Activated CD4-positive, alpha-beta T cell treated with anti-CD3 and anti-CD28 coated beads, Interleukin-2, amount 50 U/mL, for 16 hours (primary cell): ENCODE results near the gene ACTL10.
"Not testable (repeated sequence)": the region's sequence is repeated elsewhere in the genome, so short reads cannot be mapped to it uniquely, and the experiment has no call there.

Experiments
- DNase-seq: peaks from one replicate; pipeline ENCODE4 v3.0.0-alpha.2; 2020

Gene ACTL10

GRCh38 chr20:33700696-33701441 is 34.1 kb downstream of the ACTL10 start:
- not testable (repeated sequence) for DNase-seq

- DNase-seq = no peak
These were observed 35.1 kb downstream of the ACTL10 start for GRCh38 chr20:33701629-33702450.

DNA sequence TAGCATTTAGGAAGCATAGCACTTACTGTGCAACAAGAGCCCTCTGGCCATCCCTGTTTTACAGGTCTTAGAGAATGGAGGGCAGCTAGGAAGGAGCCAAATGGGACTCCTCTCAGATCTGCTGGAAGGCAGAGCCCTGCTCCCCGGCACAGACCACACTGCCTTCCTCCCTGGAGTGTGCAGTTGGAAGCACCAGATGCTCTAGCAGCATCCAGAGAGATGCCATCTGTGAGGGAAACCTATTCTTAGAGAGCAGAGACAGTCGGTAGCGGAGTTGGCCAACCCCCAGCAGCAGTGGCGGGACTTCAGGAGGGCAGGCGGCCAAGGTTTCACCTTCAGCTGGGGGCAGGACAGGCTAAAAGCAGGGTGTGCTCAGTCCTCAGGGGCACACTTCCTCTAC is 36.1 kb downstream of the ACTL10 start:
- DNase-seq = no peak

- no peak for DNase-seq
These were observed 36.9 kb downstream of the ACTL10 start for GRCh38 chr20:33703498-33704137.

DNA sequence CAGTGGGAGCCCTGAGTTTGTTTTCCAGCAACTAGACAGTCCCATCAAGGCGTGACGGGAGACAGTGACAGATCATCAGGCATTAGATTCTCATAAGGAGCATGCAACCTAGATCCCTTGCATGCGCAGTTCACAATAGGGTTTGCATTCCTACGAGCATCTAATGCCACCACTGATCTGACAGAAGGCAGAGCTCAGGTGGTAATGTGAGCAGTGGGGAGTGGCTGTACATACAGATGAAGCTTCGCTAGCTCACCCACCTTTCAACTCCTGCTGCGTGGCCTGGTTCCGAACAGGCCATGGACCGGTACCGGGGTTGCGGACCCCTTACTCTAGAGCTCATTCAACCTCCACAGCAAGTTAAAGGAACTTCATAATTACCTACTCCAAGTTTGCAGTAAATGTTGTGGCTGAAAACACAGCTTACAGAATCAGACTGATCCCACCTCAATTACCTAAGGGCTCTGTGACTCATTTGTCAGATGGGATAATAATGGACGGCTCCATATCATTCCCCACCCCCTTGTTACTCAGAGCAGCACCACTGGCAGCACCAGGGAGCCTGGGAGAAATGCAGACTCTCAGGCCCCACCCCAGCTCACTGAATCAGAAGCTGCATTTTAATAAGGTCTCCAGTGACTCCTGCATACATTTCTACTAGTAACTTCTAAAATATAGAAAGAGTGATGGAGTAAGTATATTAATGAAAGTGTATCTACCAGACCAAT is 37.6 kb downstream of the ACTL10 start:
- DNase-seq = no peak

- DNase-seq = no peak
These were observed 40.9 kb downstream of the ACTL10 start for GRCh38 chr20:33707668-33708067.

DNA sequence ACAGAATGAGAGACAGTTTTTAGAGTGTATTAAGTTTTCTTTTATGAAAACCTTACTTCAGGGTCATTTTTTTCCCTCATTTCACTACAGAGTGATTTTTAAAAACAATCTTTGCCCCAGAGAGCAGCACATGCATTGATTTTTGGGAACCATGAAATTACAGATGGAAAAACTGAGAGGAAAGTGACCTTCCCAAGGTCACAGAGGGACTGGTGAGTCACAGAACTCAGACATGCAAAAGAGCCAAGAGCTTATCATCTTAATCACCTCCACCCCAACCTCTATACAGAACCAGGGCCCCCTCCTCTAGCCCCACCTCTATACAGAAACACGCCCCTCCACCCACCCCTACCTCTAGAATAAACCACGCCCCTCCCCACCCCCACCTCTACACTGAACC is 42.7 kb downstream of the ACTL10 start:
- no peak for DNase-seq

DNA sequence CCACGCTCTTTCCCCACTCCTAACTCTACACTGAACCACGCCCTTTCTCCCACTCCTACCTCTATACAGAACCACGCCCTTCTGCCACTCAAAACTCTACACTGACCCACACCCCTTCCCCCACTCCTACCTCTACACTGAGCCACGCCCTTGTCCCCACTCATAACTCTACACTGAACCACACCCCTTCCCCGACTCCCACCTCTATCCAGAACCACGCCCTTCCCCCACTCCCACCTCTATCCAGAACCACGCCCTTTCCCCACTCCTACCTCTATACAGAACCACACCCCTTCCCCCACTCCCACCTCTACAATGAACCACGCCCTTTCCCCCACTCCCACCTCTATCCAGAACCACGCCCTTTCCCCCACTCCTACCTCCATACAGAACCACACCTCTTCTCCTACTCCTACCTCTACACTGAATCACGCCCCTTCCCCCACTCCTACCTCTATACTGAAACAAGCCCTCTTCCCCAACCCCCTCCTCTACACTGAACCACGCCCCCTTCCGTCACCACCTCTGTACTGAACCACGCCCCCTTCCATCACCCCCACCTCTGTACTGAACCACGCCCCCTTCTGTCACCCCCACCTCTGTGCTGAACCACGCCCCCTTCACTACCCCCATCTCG is 43.3 kb downstream of the ACTL10 start:
- no peak for DNase-seq

GRCh38 chr20:33710681-33711445 is 44.1 kb downstream of the ACTL10 start:
- DNase-seq = no peak

- no peak for DNase-seq
These were observed 44.6 kb downstream of the ACTL10 start for GRCh38 chr20:33711446-33711738.

- no peak for DNase-seq
These were observed 47.2 kb downstream of the ACTL10 start for GRCh38 chr20:33713865-33714367.

- no peak for DNase-seq
These were observed 49.8 kb downstream of the ACTL10 start for GRCh38 chr20:33716498-33716897.
